Measurements from ENCODE around the gene WDR88. TPM values are rescaled to one million over a fixed set of nuclear protein-coding genes. Genes with fewer than 3 reads are reported as not detected.
A peak's percentile ranks its signal among the peaks of the same experiment; 100 is the strongest.
"Not testable (repeated sequence)": the region's sequence is repeated elsewhere in the genome, so short reads cannot be mapped to it uniquely, and the experiment has no call there.

WDR88 gene
- total RNA-seq, 2 experiments from 2014 or later = not detected

- Mint-ChIP-seq H3K27me3 (ENCODE audit: low read depth) (peaks cover 2% of the 10 kb centered on the region), H3K27ac (peak overlapping the region; percentile 95), H3K4me1 (ENCODE audit: low read depth) (peaks cover 29% of the 10 kb centered on the region), H3K9me3 (no peaks in the 10 kb centered on the region), H3K36me3 (ENCODE audit: low read depth) (peaks cover 7% of the 10 kb centered on the region), H3K4me3 (peak overlapping the region; percentile 98)
- CTCF ChIA-PET = interaction anchor here (0.6 to 4.1 kb wide), 15 partner anchors 9 to 604 kb away, joined by 3 to 29 read pairs (median 3); partner anchors contain the start of gene CEBPG
- DNase-seq = peak; percentile 28
- intact Hi-C loops (cut with micrococcal nuclease) = loop anchor here (1.0 to 5.0 kb wide), 5 partner anchors 31 to 499 kb away; partner anchors contain the start of genes ANKRD27, CEBPA, FAAP24 and RGS9BP
These were observed 44.2 kb downstream of the WDR88 start for GRCh38 chr19:33175886-33176669.

- intact Hi-C loops (cut with micrococcal nuclease) = loop anchor here (1.0 to 5.0 kb wide), 9 partner anchors 17 to 500 kb away; partner anchors contain the start of genes ANKRD27, CEBPA, CEBPG and FAAP24
- Mint-ChIP-seq H3K4me3 (peak overlapping the region; percentile 98), H3K4me1 (ENCODE audit: low read depth) (peaks cover 29% of the 10 kb centered on the region), H3K27me3 (ENCODE audit: low read depth) (peaks cover 2% of the 10 kb centered on the region), H3K27ac (peak overlapping the region; percentile 95), H3K36me3 (ENCODE audit: low read depth) (peaks cover 7% of the 10 kb centered on the region), H3K9me3 (no peaks in the 10 kb centered on the region)
- CTCF ChIA-PET = interaction anchor here (0.6 to 4.1 kb wide), 14 partner anchors 9 to 603 kb away, joined by 3 to 29 read pairs (median 3); partner anchors contain the start of gene CEBPG
- DNase-seq = peak; percentile 96
These were observed 44.9 kb downstream of the WDR88 start for GRCh38 chr19:33176670-33177416.

GRCh38 chr19:33177417-33177979, 45.6 kb downstream of the WDR88 start:
- no peak overlapping the region for H3K27ac Mint-ChIP-seq
- intact Hi-C loops (cut with micrococcal nuclease) = loop anchor here (1.0 to 5.0 kb wide), 8 partner anchors 17 to 500 kb away; partner anchors contain the start of genes ANKRD27, CEBPA, CEBPG and GPATCH1
- peak overlapping the region; percentile 98 for H3K4me3 Mint-ChIP-seq
- H3K4me1 Mint-ChIP-seq (ENCODE audit: low read depth) = peaks cover 24% of the 10 kb centered on the region
- peaks cover 2% of the 10 kb centered on the region for H3K27me3 Mint-ChIP-seq (ENCODE audit: low read depth)
- peak; percentile 68 for DNase-seq
- CTCF ChIA-PET = interaction anchor here (0.6 to 4.1 kb wide), 10 partner anchors 13 to 602 kb away, joined by 3 to 29 read pairs (median 3); partner anchors contain the start of gene CEBPG
- H3K36me3 Mint-ChIP-seq (ENCODE audit: low read depth) = peaks cover 6% of the 10 kb centered on the region
- no peaks in the 10 kb centered on the region for H3K9me3 Mint-ChIP-seq

GRCh38 chr19:33186431-33187182, 54.7 kb downstream of the WDR88 start:
- intact Hi-C loops (cut with micrococcal nuclease) = no loop called here
- H3K4me1 Mint-ChIP-seq (ENCODE audit: low read depth) = peaks cover 3% of the 10 kb centered on the region
- H3K9me3 Mint-ChIP-seq = no peaks in the 10 kb centered on the region
- no peak for DNase-seq
- H3K36me3 Mint-ChIP-seq (ENCODE audit: low read depth) = no peaks in the 10 kb centered on the region
- H3K27me3 Mint-ChIP-seq (ENCODE audit: low read depth) = no peaks in the 10 kb centered on the region
- H3K4me3 Mint-ChIP-seq = no peak overlapping the region
- CTCF ChIA-PET = interaction anchor here (0.7 to 3.4 kb wide), 6 partner anchors 10 to 101 kb away, joined by 3 to 30 read pairs (median 4); no protein-coding TSS in a partner anchor
- H3K27ac Mint-ChIP-seq = no peak overlapping the region

- peaks cover 2% of the 10 kb centered on the region for H3K27me3 Mint-ChIP-seq (ENCODE audit: low read depth)
- DNase-seq = no peak
- H3K36me3 Mint-ChIP-seq (ENCODE audit: low read depth) = no peaks in the 10 kb centered on the region
- H3K9me3 Mint-ChIP-seq = no peaks in the 10 kb centered on the region
- H3K4me1 Mint-ChIP-seq (ENCODE audit: low read depth) = peaks cover 3% of the 10 kb centered on the region
- H3K4me3 Mint-ChIP-seq = no peak overlapping the region
- H3K27ac Mint-ChIP-seq = no peak overlapping the region
- intact Hi-C loops (cut with micrococcal nuclease) = no loop called here
- CTCF ChIA-PET = interaction anchor here (0.9 to 2.3 kb wide), 3 partner anchors 10 to 61 kb away, joined by 3 to 19 read pairs (median 3); no protein-coding TSS in a partner anchor
These were observed 55.2 kb downstream of the WDR88 start for GRCh38 chr19:33187183-33187540.

- intact Hi-C loops (cut with micrococcal nuclease) = no loop called here
- Mint-ChIP-seq H3K27ac (no peak overlapping the region), H3K9me3 (no peaks in the 10 kb centered on the region), H3K36me3 (ENCODE audit: low read depth) (no peaks in the 10 kb centered on the region), H3K4me1 (ENCODE audit: low read depth) (peaks cover 3% of the 10 kb centered on the region), H3K27me3 (ENCODE audit: low read depth) (peaks cover 16% of the 10 kb centered on the region), H3K4me3 (no peak overlapping the region)
- no peak for DNase-seq
- CTCF ChIA-PET = no interaction called here
These were observed 57.5 kb downstream of the WDR88 start for GRCh38 chr19:33189453-33189852.

- intact Hi-C loops (cut with micrococcal nuclease); H3K27ac Mint-ChIP-seq; H3K9me3 Mint-ChIP-seq; DNase-seq; CTCF ChIA-PET; H3K4me3 Mint-ChIP-seq; H3K4me1 Mint-ChIP-seq (ENCODE audit: low read depth); H3K36me3 Mint-ChIP-seq (ENCODE audit: low read depth): not testable (repeated sequence)
- H3K27me3 Mint-ChIP-seq (ENCODE audit: low read depth) = peaks cover 19% of the 10 kb centered on the region
These were observed 59.2 kb downstream of the WDR88 start for GRCh38 chr19:33191092-33191491.

GRCh38 chr19:33191501-33191900, 59.6 kb downstream of the WDR88 start:
- Mint-ChIP-seq H3K27ac (no peak overlapping the region), H3K36me3 (ENCODE audit: low read depth) (no peaks in the 10 kb centered on the region), H3K27me3 (ENCODE audit: low read depth) (peaks cover 21% of the 10 kb centered on the region), H3K9me3 (no peaks in the 10 kb centered on the region), H3K4me1 (ENCODE audit: low read depth) (peaks cover under 1% of the 10 kb centered on the region), H3K4me3 (no peak overlapping the region)
- no peak for DNase-seq
- intact Hi-C loops (cut with micrococcal nuclease) = no loop called here
- CTCF ChIA-PET = no interaction called here

- intact Hi-C loops (cut with micrococcal nuclease) = no loop called here
- no peak for DNase-seq
- no peak overlapping the region for H3K27ac Mint-ChIP-seq
- H3K36me3 Mint-ChIP-seq (ENCODE audit: low read depth) = no peaks in the 10 kb centered on the region
- peaks cover 25% of the 10 kb centered on the region for H3K27me3 Mint-ChIP-seq (ENCODE audit: low read depth)
- H3K9me3 Mint-ChIP-seq = no peaks in the 10 kb centered on the region
- CTCF ChIA-PET = interaction anchor here (1.0 kb wide), 1 partner anchor 15 kb away, joined by 3 read pairs; no protein-coding TSS in a partner anchor
- no peaks in the 10 kb centered on the region for H3K4me1 Mint-ChIP-seq (ENCODE audit: low read depth)
- H3K4me3 Mint-ChIP-seq = no peak overlapping the region
These were observed 60.1 kb downstream of the WDR88 start for GRCh38 chr19:33192010-33192409.

GRCh38 chr19:33193269-33193864, 61.5 kb downstream of the WDR88 start:
- Mint-ChIP-seq H3K4me3 (peak overlapping the region; percentile 52), H3K27me3 (ENCODE audit: low read depth) (peaks cover 27% of the 10 kb centered on the region), H3K36me3 (ENCODE audit: low read depth) (no peaks in the 10 kb centered on the region), H3K27ac (no peak overlapping the region), H3K9me3 (no peaks in the 10 kb centered on the region), H3K4me1 (ENCODE audit: low read depth) (no peaks in the 10 kb centered on the region)
- no peak for DNase-seq
- intact Hi-C loops (cut with micrococcal nuclease) = no loop called here
- CTCF ChIA-PET = no interaction called here

- DNase-seq = no peak
- H3K4me1 Mint-ChIP-seq (ENCODE audit: low read depth) = no peaks in the 10 kb centered on the region
- H3K27me3 Mint-ChIP-seq (ENCODE audit: low read depth) = peaks cover 27% of the 10 kb centered on the region
- H3K4me3 Mint-ChIP-seq = peak within 1 kb of the TSS; percentile 52
- no peaks in the 10 kb centered on the region for H3K36me3 Mint-ChIP-seq (ENCODE audit: low read depth)
- no peaks in the 10 kb centered on the region for H3K9me3 Mint-ChIP-seq
- no peak within 1 kb of the TSS for H3K27ac Mint-ChIP-seq
- CTCF ChIA-PET = no interaction called here
- intact Hi-C loops (cut with micrococcal nuclease) = no loop called here
These were observed 62.0 kb downstream of the WDR88 start, which contains the start of gene LRP3 for GRCh38 chr19:33193865-33194362. Gene LRP3 (plus strand): TSS chr19:33194330. CDS start chr19:33194786, 456 bp downstream.

All from activated naive CD4-positive, alpha-beta T cell treated with anti-CD3 and anti-CD28 coated beads for 36 hours (primary cell).